IPS-20b (cell line): ENCODE results near the gene ARHGAP21.
"Not testable (repeated sequence)": the region's sequence is repeated elsewhere in the genome, so short reads cannot be mapped to it uniquely, and the experiment has no call there.

ENCODE experiments used
- H3K27ac ChIP-seq: one replicate; pipeline ENCODE4 v1.5.1; 2013; ENCODE audit warnings: low read length
- H3K27me3 ChIP-seq: 2 replicates; pipeline ENCODE4 v1.6.1; 2013; ENCODE audit warnings: mild to moderate bottlenecking, low read length, inconsistent platforms; ENCODE audit not compliant: insufficient read depth
- H3K36me3 ChIP-seq: 2 replicates; pipeline ENCODE4 v1.6.1; 2013; ENCODE audit warnings: low read depth, mild to moderate bottlenecking, inconsistent platforms, low read length, moderate library complexity; ENCODE audit not compliant: insufficient read depth
- H3K4me1 ChIP-seq: 2 replicates; pipeline ENCODE4 v1.6.1; 2013; ENCODE audit warnings: mild to moderate bottlenecking, control low read depth, inconsistent platforms, low read length, moderate library complexity; ENCODE audit not compliant: insufficient read depth
- H3K4me3 ChIP-seq: 2 replicates; pipeline ENCODE4 v1.5.1; 2013; ENCODE audit warnings: mild to moderate bottlenecking, low read length, inconsistent platforms
- H3K9ac ChIP-seq: 2 replicates; pipeline ENCODE4 v1.6.1; 2013; ENCODE audit warnings: low read depth, mild to moderate bottlenecking, inconsistent platforms, low read length, moderate library complexity
- H3K9me3 ChIP-seq: 2 replicates; pipeline ENCODE4 v1.6.1; 2013; ENCODE audit warnings: mild to moderate bottlenecking, low read depth, low read length, inconsistent platforms; ENCODE audit not compliant: insufficient read depth

Gene ARHGAP21

GRCh38 chr10:24723788-24724380 lies at the start of gene ARHGAP21:
TSS of gene ARHGAP21 (minus strand) at chr10:24723887. CDS start at chr10:24721899, 1,988 bp downstream.
- peaks cover 27% of the 10 kb centered on the region; the same call in 1 of the 2 replicates for H3K4me1 ChIP-seq
- no peaks in the 10 kb centered on the region for H3K36me3 ChIP-seq
- H3K9ac ChIP-seq, result peak within 1 kb of the TSS; percentile 88
- no peak within 1 kb of the TSS for H3K27ac ChIP-seq
- H3K9me3 ChIP-seq, result no peaks in the 10 kb centered on the region
- H3K4me3 ChIP-seq, result peak within 1 kb of the TSS; percentile 95
- H3K27me3 ChIP-seq, result peaks cover 47% of the 10 kb centered on the region

- Histone ChIP-seq H3K4me3 (no peak overlapping the region), H3K4me1 (no peaks in the 10 kb centered on the region), H3K27ac (no peak overlapping the region), H3K9ac (no peak overlapping the region), H3K27me3 (no peaks in the 10 kb centered on the region), H3K9me3 (no peaks in the 10 kb centered on the region), H3K36me3 (no peaks in the 10 kb centered on the region)
Observed at GRCh38 chr10:24771943-24772694, 48.4 kb upstream of the ARHGAP21 start.

- H3K27ac ChIP-seq, H3K4me3 ChIP-seq, H3K9ac ChIP-seq, H3K27me3 ChIP-seq, H3K36me3 ChIP-seq: not testable (repeated sequence)
- H3K4me1 ChIP-seq, result peaks cover 14% of the 10 kb centered on the region
- peaks cover 13% of the 10 kb centered on the region; the same call in 1 of the 2 replicates for H3K9me3 ChIP-seq
Observed at GRCh38 chr10:24764991-24765390, 41.3 kb upstream of the ARHGAP21 start.

GRCh38 chr10:24762966-24763623 lies 39.4 kb upstream of the ARHGAP21 start:
- Histone ChIP-seq H3K36me3 (no peaks in the 10 kb centered on the region), H3K27ac (no peak overlapping the region), H3K4me1 (peaks cover 14% of the 10 kb centered on the region), H3K9me3 (peaks cover 13% of the 10 kb centered on the region; the same call in 1 of the 2 replicates), H3K4me3 (peak overlapping the region; percentile 7; the same call in 1 of the 2 replicates), H3K27me3 (no peaks in the 10 kb centered on the region), H3K9ac (no peak overlapping the region; the same call in 1 of the 2 replicates)

- Histone ChIP-seq H3K36me3 (no peaks in the 10 kb centered on the region), H3K9ac (no peak overlapping the region; the same call in 1 of the 2 replicates), H3K9me3 (peaks cover 13% of the 10 kb centered on the region; the same call in 1 of the 2 replicates), H3K4me3 (peak overlapping the region; percentile 7; the same call in 1 of the 2 replicates), H3K27ac (no peak overlapping the region), H3K27me3 (no peaks in the 10 kb centered on the region), H3K4me1 (peaks cover 14% of the 10 kb centered on the region)
Observed at GRCh38 chr10:24762161-24762924, 38.7 kb upstream of the ARHGAP21 start.

- no peak overlapping the region for H3K9ac ChIP-seq
- no peak overlapping the region for H3K27ac ChIP-seq
- H3K27me3 ChIP-seq, result no peaks in the 10 kb centered on the region
- H3K4me1 ChIP-seq, result peaks cover 14% of the 10 kb centered on the region
- H3K9me3 ChIP-seq, result peaks cover 4% of the 10 kb centered on the region; the same call in 1 of the 2 replicates
- no peaks in the 10 kb centered on the region for H3K36me3 ChIP-seq
- H3K4me3 ChIP-seq, result no peak overlapping the region
Observed at GRCh38 chr10:24759672-24760071, 36.0 kb upstream of the ARHGAP21 start.

- H3K9me3 ChIP-seq, H3K27me3 ChIP-seq, H3K27ac ChIP-seq, H3K36me3 ChIP-seq, H3K9ac ChIP-seq, H3K4me3 ChIP-seq: not testable (repeated sequence)
- peaks cover 13% of the 10 kb centered on the region for H3K4me1 ChIP-seq
Observed at GRCh38 chr10:24758254-24758653, 34.6 kb upstream of the ARHGAP21 start.

GRCh38 chr10:24756283-24756682 lies 32.6 kb upstream of the ARHGAP21 start:
- H3K9me3 ChIP-seq, result no peaks in the 10 kb centered on the region
- no peaks in the 10 kb centered on the region for H3K4me1 ChIP-seq
- no peak overlapping the region for H3K4me3 ChIP-seq
- no peak overlapping the region for H3K9ac ChIP-seq
- H3K27me3 ChIP-seq, result no peaks in the 10 kb centered on the region
- no peaks in the 10 kb centered on the region for H3K36me3 ChIP-seq
- H3K27ac ChIP-seq, result no peak overlapping the region

- no peak overlapping the region for H3K9ac ChIP-seq
- no peaks in the 10 kb centered on the region for H3K9me3 ChIP-seq
- no peak overlapping the region for H3K27ac ChIP-seq
- no peaks in the 10 kb centered on the region for H3K27me3 ChIP-seq
- no peak overlapping the region for H3K4me3 ChIP-seq
- no peaks in the 10 kb centered on the region for H3K4me1 ChIP-seq
- no peaks in the 10 kb centered on the region for H3K36me3 ChIP-seq
Observed at GRCh38 chr10:24751716-24752115, 28.0 kb upstream of the ARHGAP21 start.

- Histone ChIP-seq H3K27ac (no peak overlapping the region), H3K9ac (no peak overlapping the region), H3K4me3 (no peak overlapping the region), H3K4me1 (no peaks in the 10 kb centered on the region), H3K27me3 (no peaks in the 10 kb centered on the region), H3K36me3 (no peaks in the 10 kb centered on the region), H3K9me3 (no peaks in the 10 kb centered on the region)
Observed at GRCh38 chr10:24750695-24751094, 27.0 kb upstream of the ARHGAP21 start.

GRCh38 chr10:24748214-24748613 lies 24.5 kb upstream of the ARHGAP21 start:
- Histone ChIP-seq H3K4me3 (no peak overlapping the region), H3K4me1 (no peaks in the 10 kb centered on the region), H3K9me3 (no peaks in the 10 kb centered on the region), H3K27ac (no peak overlapping the region), H3K9ac (no peak overlapping the region), H3K27me3 (no peaks in the 10 kb centered on the region), H3K36me3 (no peaks in the 10 kb centered on the region)
